Naive B cell (primary cell): ENCODE data around the gene RAD51B. TPM values are rescaled to one million over a fixed set of nuclear protein-coding genes. Genes with fewer than 3 reads are reported as not detected.
A peak's percentile ranks its signal among the peaks of the same experiment; 100 is the strongest.

Experiments used
- ATAC-seq, 2 donors: fragments of 150-1000 bp; cut with Tn5 transposase; 2 replicates each; pipeline ENCODE4 v1.10.0; 2021; ENCODE audit warnings: low read depth in 2 of 2, mild to moderate bottlenecking in 2 of 2, moderate library complexity in 2 of 2
- DNase-seq: peaks from one replicate; pipeline ENCODE4 v3.0.0; 2022
- H3K27ac Mint-ChIP-seq, 6 donors: one replicate each; pipeline ENCODE4 v1.8.0; 2020 to 2022; ENCODE audit warnings: mild to moderate bottlenecking in 6 of 6, mixed read lengths in 6 of 6, moderate library complexity in 5 of 6, inconsistent platforms in 2 of 6
- H3K27me3 Mint-ChIP-seq, 3 donors: one replicate each; pipeline ENCODE4 v1.8.0; 2021 to 2022; ENCODE audit warnings: mixed read lengths in 3 of 3, mild to moderate bottlenecking in 1 of 3
- H3K36me3 Mint-ChIP-seq, 2 donors: one replicate each; pipeline ENCODE4 v1.8.0; 2020 to 2022; ENCODE audit warnings: mixed read lengths in 2 of 2, inconsistent platforms in 1 of 2, mild to moderate bottlenecking in 1 of 2
- H3K4me1 Mint-ChIP-seq, 3 donors: one replicate each; pipeline ENCODE4 v1.8.0; 2020 to 2022; ENCODE audit warnings: mixed read lengths in 3 of 3, inconsistent platforms in 1 of 3, mild to moderate bottlenecking in 1 of 3, moderate library complexity in 1 of 3
- H3K4me3 Mint-ChIP-seq, 8 donors: one replicate each; pipeline ENCODE4 v1.8.0; 2020 to 2022; ENCODE audit warnings: mild to moderate bottlenecking in 8 of 8, mixed read lengths in 8 of 8, moderate library complexity in 8 of 8, inconsistent platforms in 2 of 8
- H3K9me3 Mint-ChIP-seq, 7 donors: one replicate each; pipeline ENCODE4 v1.8.0; 2020 to 2022; ENCODE audit warnings: mixed read lengths in 7 of 7, mild to moderate bottlenecking in 5 of 7, inconsistent platforms in 2 of 7, moderate library complexity in 1 of 7
- polyA plus RNA-seq, 6 donors: library from polyadenylated mRNA; unstranded; fragments of 300-500 nt; fragmentation: Illumina TruSeq; gene quantifications; one replicate each; pipeline ENCODE4 v1.2.3, GENCODE V29; 2021; ENCODE audit warnings: low read depth in 6 of 6

Gene RAD51B
- polyA plus RNA-seq, 6 donors from 2014 or later, result 27.4 to 37.2 (median 31.8) TPM

DNA sequence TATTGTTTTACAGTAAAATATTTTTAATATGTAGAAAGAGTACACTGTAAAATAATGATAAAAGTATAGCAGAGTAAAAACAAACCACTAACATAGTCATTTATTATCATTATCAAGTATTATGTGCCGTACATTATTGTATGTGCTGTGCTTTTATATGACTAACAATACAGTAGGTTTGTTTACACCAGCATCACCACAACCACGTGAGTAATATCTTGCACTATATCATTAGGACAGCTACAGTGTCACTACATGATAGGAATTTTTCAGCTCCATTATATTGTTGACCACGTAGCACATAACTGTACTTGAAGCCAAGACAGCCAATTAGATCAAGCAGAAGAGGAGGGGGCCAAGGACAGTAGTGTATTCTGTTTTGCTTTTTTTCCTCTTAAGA, 415.4 kb downstream of the RAD51B start:
- H3K27me3 Mint-ChIP-seq, result no peaks in the 10 kb centered on the region
- peak overlapping the region in 1 of 6 donors; percentile 4 for H3K27ac Mint-ChIP-seq
- DNase-seq (no peak), ATAC-seq (no peak)
- peaks cover 0 to 6% (median 4%) of the 10 kb centered on the region in 3 donors for H3K4me1 Mint-ChIP-seq
- no peaks in the 10 kb centered on the region for H3K9me3 Mint-ChIP-seq
- no peaks in the 10 kb centered on the region for H3K36me3 Mint-ChIP-seq
- no peak overlapping the region for H3K4me3 Mint-ChIP-seq

DNA sequence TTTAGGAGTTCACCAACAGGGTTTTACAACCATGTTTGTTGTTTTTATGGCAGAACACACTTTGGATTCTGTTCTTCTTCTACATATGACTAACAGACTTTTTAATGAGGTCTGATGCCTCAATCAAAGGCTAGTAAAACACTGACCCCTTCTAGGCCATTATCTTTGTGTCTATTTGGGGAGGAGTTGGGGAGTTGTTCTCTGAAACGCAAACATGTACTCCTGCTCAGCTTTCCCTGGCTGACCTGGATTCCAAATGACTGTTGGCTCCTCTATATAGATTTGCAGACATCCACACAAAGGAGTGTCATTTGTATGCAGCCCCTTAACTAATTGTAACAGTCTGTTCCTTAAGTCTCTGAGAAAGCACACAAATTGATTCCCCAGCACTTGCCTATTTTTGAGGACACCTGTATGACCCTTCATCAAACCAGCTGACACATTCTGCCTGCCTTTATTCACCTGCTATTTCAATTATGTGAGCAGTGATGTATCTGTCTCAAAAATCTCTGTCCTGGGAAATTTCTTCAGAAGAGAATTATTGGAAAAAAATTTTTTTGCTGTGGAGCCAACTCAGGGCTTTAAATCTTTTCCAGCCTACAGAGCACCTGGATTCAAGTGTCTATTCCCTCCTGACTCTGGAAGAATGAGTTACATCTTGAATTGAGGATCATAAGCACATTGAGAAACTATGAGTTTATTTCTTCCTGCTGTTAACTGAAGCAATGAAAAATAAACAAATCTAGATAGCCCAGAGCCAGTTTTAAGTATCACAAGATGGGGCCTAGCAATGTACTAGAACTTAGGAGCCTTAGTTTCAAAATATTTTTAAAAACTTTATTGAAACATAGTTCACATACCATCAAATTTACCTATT, 417.2 kb downstream of the RAD51B start:
- no peak for DNase-seq
- H3K27me3 Mint-ChIP-seq, result no peaks in the 10 kb centered on the region
- no peaks in the 10 kb centered on the region for H3K9me3 Mint-ChIP-seq

GRCh38 chr14:68238551-68238950, 419.0 kb downstream of the RAD51B start:
- H3K27me3 Mint-ChIP-seq, result no peaks in the 10 kb centered on the region
- ATAC-seq (no peak), DNase-seq (no peak)
- no peaks in the 10 kb centered on the region for H3K9me3 Mint-ChIP-seq
- H3K36me3 Mint-ChIP-seq, result no peaks in the 10 kb centered on the region
- H3K4me1 Mint-ChIP-seq, result peaks cover 0 to 6% (median 4%) of the 10 kb centered on the region in 3 donors
- H3K4me3 Mint-ChIP-seq, result no peak overlapping the region
- H3K27ac Mint-ChIP-seq, result no peak overlapping the region

More for the DNA sequence above, 417.2 kb downstream of the RAD51B start:
- H3K36me3 Mint-ChIP-seq, result no peaks in the 10 kb centered on the region
- peaks cover 0 to 6% (median 4%) of the 10 kb centered on the region in 3 donors for H3K4me1 Mint-ChIP-seq
- no peak for ATAC-seq
- H3K27ac Mint-ChIP-seq, result peak overlapping the region in 1 of 6 donors; percentile 83
- H3K4me3 Mint-ChIP-seq, result no peak overlapping the region

- no peak for DNase-seq
- peaks cover 0 to 6% (median 4%) of the 10 kb centered on the region in 3 donors for H3K4me1 Mint-ChIP-seq
- ATAC-seq, result no peak
- peak overlapping the region in 1 of 6 donors; percentile 12 for H3K27ac Mint-ChIP-seq
- H3K36me3 Mint-ChIP-seq, result no peaks in the 10 kb centered on the region
- no peak overlapping the region for H3K4me3 Mint-ChIP-seq
- no peaks in the 10 kb centered on the region for H3K9me3 Mint-ChIP-seq
- H3K27me3 Mint-ChIP-seq, result no peaks in the 10 kb centered on the region
These were observed 419.4 kb downstream of the RAD51B start for GRCh38 chr14:68238976-68239375.

GRCh38 chr14:68239988-68240771, 420.6 kb downstream of the RAD51B start:
- Mint-ChIP-seq H3K27me3 (no peaks in the 10 kb centered on the region), H3K9me3 (no peaks in the 10 kb centered on the region), H3K4me1 (peaks cover 2 to 6% (median 4%) of the 10 kb centered on the region in 3 donors), H3K36me3 (no peaks in the 10 kb centered on the region), H3K4me3 (no peak overlapping the region), H3K27ac (peak overlapping the region in 1 of 6 donors; percentile 12)
- no peak for DNase-seq
- ATAC-seq, result no peak

- Mint-ChIP-seq H3K4me1 (peaks cover 6 to 11% (median 10%) of the 10 kb centered on the region in 3 donors), H3K9me3 (no peaks in the 10 kb centered on the region), H3K4me3 (peak overlapping the region in 1 of 8 donors; percentile 6), H3K27ac (peak overlapping the region in 2 of 6 donors; percentile 17 to 86), H3K36me3 (no peaks in the 10 kb centered on the region), H3K27me3 (no peaks in the 10 kb centered on the region)
- DNase-seq (no peak), ATAC-seq (no peak)
These were observed 422.4 kb downstream of the RAD51B start for GRCh38 chr14:68241862-68242487.

- ATAC-seq (no peak), DNase-seq (no peak)
- Mint-ChIP-seq H3K27ac (no peak overlapping the region), H3K36me3 (no peaks in the 10 kb centered on the region), H3K27me3 (no peaks in the 10 kb centered on the region), H3K9me3 (no peaks in the 10 kb centered on the region), H3K4me3 (no peak overlapping the region), H3K4me1 (peaks cover 19 to 25% (median 20%) of the 10 kb centered on the region in 3 donors)
These were observed 424.0 kb downstream of the RAD51B start for GRCh38 chr14:68243450-68244010.

- H3K4me1 Mint-ChIP-seq, result peaks cover 23 to 33% (median 25%) of the 10 kb centered on the region in 3 donors
- H3K27ac Mint-ChIP-seq, result peak overlapping the region in 1 of 6 donors; percentile 7
- DNase-seq, result no peak
- H3K36me3 Mint-ChIP-seq, result no peaks in the 10 kb centered on the region
- H3K27me3 Mint-ChIP-seq, result no peaks in the 10 kb centered on the region
- no peak for ATAC-seq
- H3K4me3 Mint-ChIP-seq, result no peak overlapping the region
- no peaks in the 10 kb centered on the region for H3K9me3 Mint-ChIP-seq
These were observed 424.8 kb downstream of the RAD51B start for GRCh38 chr14:68244262-68244980.

- peak overlapping the region in 3 of 6 donors; percentile 68 to 78 (median 77) for H3K27ac Mint-ChIP-seq
These were observed 425.8 kb downstream of the RAD51B start for GRCh38 chr14:68245146-68246073.

DNA sequence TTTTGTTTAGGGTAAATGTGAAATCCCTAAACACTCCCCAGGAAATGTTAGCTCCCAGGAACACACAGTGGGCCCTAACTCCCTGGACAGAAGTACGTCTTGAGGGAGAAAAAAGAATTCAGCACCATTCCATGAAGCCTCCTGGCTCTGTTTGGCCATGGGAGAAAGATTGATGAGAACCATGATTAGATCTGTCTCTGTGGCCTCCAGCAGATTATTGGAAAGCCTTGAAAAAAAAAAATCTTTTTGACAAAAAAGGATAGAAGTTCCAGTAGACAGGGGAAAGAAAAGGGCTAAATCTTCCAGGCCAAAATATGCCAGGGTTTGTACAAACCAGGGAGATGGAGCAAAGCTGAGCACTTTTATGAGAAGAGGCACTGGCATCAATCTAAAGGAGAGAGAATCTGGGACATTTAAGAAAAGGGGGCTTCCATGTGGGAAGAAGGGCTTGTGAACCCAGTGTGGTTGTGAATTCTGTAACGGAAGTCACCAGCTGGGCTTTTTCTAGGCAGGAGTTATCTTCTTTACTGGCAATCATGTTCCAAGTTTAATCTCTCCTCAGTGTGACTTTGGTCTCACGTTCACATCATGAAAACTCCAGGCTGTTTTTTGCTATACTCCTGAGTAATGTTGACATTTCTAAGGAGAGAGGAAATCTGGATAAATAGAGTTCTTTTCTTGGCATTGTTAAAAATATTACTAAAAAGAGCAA, 426.7 kb downstream of the RAD51B start:
- no peaks in the 10 kb centered on the region for H3K36me3 Mint-ChIP-seq
- DNase-seq (no peak), ATAC-seq (no peak)
- H3K4me1 Mint-ChIP-seq, result peaks cover 35 to 52% (median 40%) of the 10 kb centered on the region in 3 donors
- no peaks in the 10 kb centered on the region for H3K9me3 Mint-ChIP-seq
- H3K27me3 Mint-ChIP-seq, result no peaks in the 10 kb centered on the region
- peak overlapping the region in 4 of 6 donors; percentile 49 to 77 (median 62) for H3K27ac Mint-ChIP-seq
- no peak overlapping the region for H3K4me3 Mint-ChIP-seq

More at GRCh38 chr14:68245146-68246073, 425.8 kb downstream of the RAD51B start:
- Mint-ChIP-seq H3K9me3 (no peaks in the 10 kb centered on the region), H3K4me1 (peaks cover 29 to 43% (median 31%) of the 10 kb centered on the region in 3 donors), H3K36me3 (no peaks in the 10 kb centered on the region), H3K27me3 (no peaks in the 10 kb centered on the region), H3K4me3 (no peak overlapping the region)
- no peak for DNase-seq
- ATAC-seq, result no peak

DNA sequence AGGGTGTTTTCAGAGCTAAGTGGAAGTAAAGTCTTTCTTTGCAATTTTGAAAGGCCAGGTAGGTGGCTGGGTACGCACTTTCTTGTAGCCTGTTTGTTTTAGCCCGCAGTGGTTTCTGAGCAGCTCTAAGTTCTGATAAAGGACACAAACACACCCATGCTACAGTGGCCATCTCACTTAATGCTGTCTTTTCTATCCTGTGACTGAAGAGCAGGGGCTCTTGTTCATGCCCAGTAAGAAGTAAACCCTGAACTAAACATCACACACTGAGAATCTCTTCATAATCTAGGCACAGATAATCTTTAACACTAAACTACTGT, 427.2 kb downstream of the RAD51B start:
- DNase-seq (no peak), ATAC-seq (no peak)
- Mint-ChIP-seq H3K4me1 (peaks cover 40 to 57% (median 45%) of the 10 kb centered on the region in 3 donors), H3K27me3 (no peaks in the 10 kb centered on the region), H3K27ac (peak overlapping the region in 3 of 6 donors; percentile 49 to 77 (median 54)), H3K9me3 (no peaks in the 10 kb centered on the region), H3K36me3 (no peaks in the 10 kb centered on the region), H3K4me3 (no peak overlapping the region)
